ENCODE measurements around the gene LNPEP. TPM values are rescaled to one million over a fixed set of nuclear protein-coding genes. Genes with fewer than 3 reads are reported as not detected.

Gene LNPEP
- total RNA-seq (ENCODE audit: unreplicated experiment): 13.2 TPM
- long read RNA-seq: 0 reads

DNA sequence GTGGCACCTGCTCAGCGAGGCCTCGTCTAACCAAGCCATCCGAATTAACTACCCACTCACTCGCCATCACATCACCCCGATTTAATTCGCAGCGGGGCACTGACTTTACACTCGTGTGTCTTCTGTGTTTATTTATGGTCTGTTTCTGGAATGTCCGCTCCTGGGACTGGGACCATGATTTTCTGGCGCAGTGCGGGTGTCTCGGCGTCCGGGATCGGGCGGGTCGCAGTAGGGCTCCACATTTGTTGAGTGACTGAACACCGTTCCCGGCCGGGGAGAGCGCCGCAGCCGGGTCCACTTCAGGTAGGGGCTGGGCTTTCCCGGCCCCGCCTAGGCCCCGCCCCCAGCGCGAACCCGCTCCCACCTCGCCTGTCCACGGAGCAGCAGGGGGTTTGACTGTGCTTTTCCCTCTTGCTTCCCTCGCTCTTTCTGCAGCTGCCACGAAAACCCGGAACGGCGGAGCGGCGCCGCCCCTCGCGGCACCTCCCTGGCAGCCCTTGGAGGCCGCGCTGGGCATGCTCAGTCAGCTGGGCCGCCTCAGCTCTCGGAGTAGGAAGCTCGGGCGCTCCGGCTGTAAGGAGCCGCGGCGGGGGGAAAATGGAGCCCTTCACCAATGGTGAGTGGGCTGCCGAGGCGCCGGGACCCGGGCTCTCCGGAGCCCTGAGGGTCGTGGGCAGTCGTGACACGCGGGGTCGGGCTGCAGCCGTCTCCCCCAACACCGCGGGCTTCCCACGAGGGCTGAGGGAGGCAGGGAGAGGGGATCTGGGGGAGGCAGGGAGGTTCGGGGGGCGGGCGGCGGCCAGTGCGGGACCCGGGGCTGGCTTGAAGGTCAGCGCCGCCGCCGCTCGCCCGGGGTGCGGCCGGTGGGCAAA lies at the start of gene LNPEP:
Gene LNPEP, plus strand, starts transcription at position 522 of the 872 bp plus-strand sequence. Its CDS starts 76 bp downstream, at position 598.
- Mint-ChIP-seq H3K27me3 (ENCODE audit: unreplicated experiment) (peaks cover 9% of the 10 kb centered on the region), H3K27ac (ENCODE audit: unreplicated experiment) (peak within 1 kb of the TSS; percentile 93), H3K4me3 (ENCODE audit: unreplicated experiment) (peak within 1 kb of the TSS; percentile 97), H3K4me1 (ENCODE audit: unreplicated experiment) (peaks cover 17% of the 10 kb centered on the region), H3K36me3 (ENCODE audit: low read depth, unreplicated experiment) (peaks cover 6% of the 10 kb centered on the region), H3K9me3 (ENCODE audit: unreplicated experiment) (no peaks in the 10 kb centered on the region)
- peak; percentile 94 for DNase-seq (ENCODE audit: low spot score)
- TF ChIP-seq, protein P1, sequence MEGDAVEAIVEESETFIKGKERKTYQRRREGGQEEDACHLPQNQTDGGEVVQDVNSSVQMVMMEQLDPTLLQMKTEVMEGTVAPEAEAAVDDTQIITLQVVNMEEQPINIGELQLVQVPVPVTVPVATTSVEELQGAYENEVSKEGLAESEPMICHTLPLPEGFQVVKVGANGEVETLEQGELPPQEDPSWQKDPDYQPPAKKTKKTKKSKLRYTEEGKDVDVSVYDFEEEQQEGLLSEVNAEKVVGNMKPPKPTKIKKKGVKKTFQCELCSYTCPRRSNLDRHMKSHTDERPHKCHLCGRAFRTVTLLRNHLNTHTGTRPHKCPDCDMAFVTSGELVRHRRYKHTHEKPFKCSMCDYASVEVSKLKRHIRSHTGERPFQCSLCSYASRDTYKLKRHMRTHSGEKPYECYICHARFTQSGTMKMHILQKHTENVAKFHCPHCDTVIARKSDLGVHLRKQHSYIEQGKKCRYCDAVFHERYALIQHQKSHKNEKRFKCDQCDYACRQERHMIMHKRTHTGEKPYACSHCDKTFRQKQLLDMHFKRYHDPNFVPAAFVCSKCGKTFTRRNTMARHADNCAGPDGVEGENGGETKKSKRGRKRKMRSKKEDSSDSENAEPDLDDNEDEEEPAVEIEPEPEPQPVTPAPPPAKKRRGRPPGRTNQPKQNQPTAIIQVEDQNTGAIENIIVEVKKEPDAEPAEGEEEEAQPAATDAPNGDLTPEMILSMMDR (IDR thresholded peaks at IDR 0.05; ENCODE audit: unreplicated experiment): no peak

DNA sequence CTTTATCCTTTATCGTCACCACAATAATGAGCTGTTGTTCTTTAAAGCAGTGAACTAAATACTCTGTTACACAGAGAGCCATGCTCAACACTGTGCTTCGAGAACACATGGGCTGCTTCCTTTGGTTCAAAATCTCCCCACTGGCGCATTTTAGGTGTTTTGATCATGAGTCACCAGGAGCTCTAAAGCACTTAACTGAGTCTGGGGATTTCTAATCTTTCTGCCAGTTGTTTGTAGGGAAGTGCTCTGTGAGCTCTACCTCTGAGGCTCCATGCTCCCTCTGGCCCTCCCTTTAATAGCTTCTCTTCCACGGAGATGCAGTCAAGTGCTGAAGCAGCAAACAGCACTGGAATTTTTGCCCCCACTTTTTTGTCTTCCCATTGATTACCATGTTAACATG lies 42.5 kb upstream of the LNPEP start:
- peaks cover 1% of the 10 kb centered on the region for H3K27me3 Mint-ChIP-seq (ENCODE audit: unreplicated experiment)
- no peak overlapping the region for H3K4me3 Mint-ChIP-seq (ENCODE audit: unreplicated experiment)
- no peak overlapping the region for H3K27ac Mint-ChIP-seq (ENCODE audit: unreplicated experiment)
- no peaks in the 10 kb centered on the region for H3K36me3 Mint-ChIP-seq (ENCODE audit: low read depth, unreplicated experiment)
- no peaks in the 10 kb centered on the region for H3K9me3 Mint-ChIP-seq (ENCODE audit: unreplicated experiment)
- TF ChIP-seq, protein P1 (IDR thresholded peaks at IDR 0.05; ENCODE audit: unreplicated experiment): no peak
- peaks cover 6% of the 10 kb centered on the region for H3K4me1 Mint-ChIP-seq (ENCODE audit: unreplicated experiment)
- no peak for DNase-seq (ENCODE audit: low spot score)

DNA sequence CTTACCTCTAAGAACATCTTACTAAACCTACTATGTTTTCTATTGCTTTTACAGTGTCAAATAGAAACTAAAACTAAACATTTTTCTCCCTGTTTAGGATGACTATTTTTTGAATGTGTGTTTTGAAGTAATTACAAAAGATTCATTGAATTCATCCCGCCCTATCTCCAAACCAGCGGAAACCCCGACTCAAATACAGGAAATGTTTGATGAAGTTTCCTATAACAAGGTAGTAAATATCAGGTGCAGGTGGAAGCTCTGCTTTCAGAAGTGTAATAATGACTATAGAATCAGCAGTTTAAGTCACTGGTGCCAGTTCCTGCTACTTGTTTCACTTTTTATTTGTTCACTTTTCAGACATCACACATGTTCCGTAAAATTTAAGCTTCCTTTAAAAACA lies 39.6 kb upstream of the LNPEP start:
- DNase-seq (ENCODE audit: low spot score): no peak

DNA sequence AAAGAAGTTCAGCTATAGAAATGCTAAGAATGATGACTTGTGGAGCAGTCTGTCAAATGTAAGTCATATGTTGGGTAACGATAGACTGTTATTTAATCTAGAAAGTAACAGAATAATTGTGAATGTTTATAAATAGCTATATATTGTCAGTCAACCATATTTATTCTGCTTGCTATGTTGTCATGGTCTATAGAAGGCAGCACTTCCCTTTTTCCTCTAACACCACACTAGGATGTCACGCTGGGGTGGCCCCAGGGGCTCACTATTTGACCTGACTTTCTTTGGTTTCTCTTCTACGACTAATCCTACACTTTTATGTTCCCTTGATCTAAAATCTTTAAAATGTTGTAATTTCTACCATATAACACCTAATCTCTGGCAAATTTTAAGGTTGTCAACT lies 39.1 kb upstream of the LNPEP start:
- peaks cover 9% of the 10 kb centered on the region for H3K4me1 Mint-ChIP-seq (ENCODE audit: unreplicated experiment)
- H3K9me3 Mint-ChIP-seq (ENCODE audit: unreplicated experiment): no peaks in the 10 kb centered on the region
- no peaks in the 10 kb centered on the region for H3K36me3 Mint-ChIP-seq (ENCODE audit: low read depth, unreplicated experiment)
- H3K27me3 Mint-ChIP-seq (ENCODE audit: unreplicated experiment): no peaks in the 10 kb centered on the region
- H3K27ac Mint-ChIP-seq (ENCODE audit: unreplicated experiment): no peak overlapping the region
- DNase-seq (ENCODE audit: low spot score): no peak
- H3K4me3 Mint-ChIP-seq (ENCODE audit: unreplicated experiment): no peak overlapping the region
- TF ChIP-seq, protein P1 (IDR thresholded peaks at IDR 0.05; ENCODE audit: unreplicated experiment): no peak

More for the DNA sequence above, 39.6 kb upstream of the LNPEP start:
- H3K36me3 Mint-ChIP-seq (ENCODE audit: low read depth, unreplicated experiment): no peaks in the 10 kb centered on the region
- TF ChIP-seq, protein P1 (IDR thresholded peaks at IDR 0.05; ENCODE audit: unreplicated experiment): no peak
- H3K4me1 Mint-ChIP-seq (ENCODE audit: unreplicated experiment): peaks cover 8% of the 10 kb centered on the region
- H3K27me3 Mint-ChIP-seq (ENCODE audit: unreplicated experiment): no peaks in the 10 kb centered on the region
- H3K9me3 Mint-ChIP-seq (ENCODE audit: unreplicated experiment): no peaks in the 10 kb centered on the region
- no peak overlapping the region for H3K27ac Mint-ChIP-seq (ENCODE audit: unreplicated experiment)
- H3K4me3 Mint-ChIP-seq (ENCODE audit: unreplicated experiment): no peak overlapping the region

DNA sequence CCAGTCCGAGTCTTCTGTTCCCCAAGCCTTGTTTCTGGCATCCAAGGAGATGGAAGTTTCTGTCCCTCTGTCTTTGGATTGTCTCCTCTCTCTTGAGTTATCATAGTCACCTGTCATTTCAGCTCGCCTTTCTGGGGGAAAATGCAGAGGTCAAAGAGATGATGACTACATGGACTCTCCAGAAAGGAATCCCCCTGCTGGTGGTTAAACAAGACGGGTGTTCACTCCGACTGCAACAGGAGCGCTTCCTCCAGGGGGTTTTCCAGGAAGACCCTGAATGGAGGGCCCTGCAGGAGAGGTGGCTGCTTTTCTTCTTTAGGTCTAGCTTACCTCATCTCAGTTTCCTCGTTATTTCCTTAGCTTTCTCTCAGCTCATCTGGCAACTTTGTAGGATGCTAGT lies 34.5 kb upstream of the LNPEP start:
- no peak overlapping the region for H3K4me3 Mint-ChIP-seq (ENCODE audit: unreplicated experiment)
- no peak for DNase-seq (ENCODE audit: low spot score)
- no peaks in the 10 kb centered on the region for H3K27me3 Mint-ChIP-seq (ENCODE audit: unreplicated experiment)
- H3K9me3 Mint-ChIP-seq (ENCODE audit: unreplicated experiment): no peaks in the 10 kb centered on the region
- H3K27ac Mint-ChIP-seq (ENCODE audit: unreplicated experiment): no peak overlapping the region
- peaks cover 6% of the 10 kb centered on the region for H3K4me1 Mint-ChIP-seq (ENCODE audit: unreplicated experiment)
- TF ChIP-seq, protein P1 (IDR thresholded peaks at IDR 0.05; ENCODE audit: unreplicated experiment): no peak
- H3K36me3 Mint-ChIP-seq (ENCODE audit: low read depth, unreplicated experiment): no peaks in the 10 kb centered on the region
